ENCODE measurements around the gene ADORA1. TPM values are rescaled to one million over a fixed set of nuclear protein-coding genes. Genes with fewer than 3 reads are reported as not detected.

ADORA1 gene
- total and polyA plus RNA-seq, 2 of the 4 experiments (the other 2 are of a cell fraction): 0.36 to 0.56 TPM

GRCh38 chr1:203171341-203172183 is 44.0 kb downstream of the ADORA1 start (continued):
- TF ChIP-seq USF2 (IDR thresholded peaks at IDR 0.05; ENCODE audit: low read depth, low read length): no peak

- DNase-seq (peak; percentile 32), ATAC-seq (ENCODE audit: low read depth) (peak; percentile 75; the same call in 1 of the 2 replicates)
- H3K4me1 ChIP-seq (ENCODE audit: control insufficient read depth, insufficient read depth, low read length): peaks cover 14% of the 10 kb centered on the region
- no peak overlapping the region for H3K23ac ChIP-seq (ENCODE audit: low read depth, low read length)
- H3K14ac ChIP-seq (replicated peaks; ENCODE audit: low read depth, low read length): no peak overlapping the region
- no TSS peak for BruUV-seq (replicated peaks)
- in situ Hi-C loops (cut with MboI; ENCODE audit: low sequenced_read_pairs): no loop called here
- H3K9ac ChIP-seq (ENCODE audit: low read depth, low read length): no peak overlapping the region
- dilution Hi-C loops (cut with HindIII; ENCODE audit: low sequenced_read_pairs, unreplicated experiment): no loop called here
- no peak overlapping the region for H4K91ac ChIP-seq (ENCODE audit: insufficient read depth, low read depth, low read length)
- H2BK5ac ChIP-seq (ENCODE audit: low read depth, low read length, poor library complexity, severe bottlenecking): no peak overlapping the region
- POLR2A ChIA-PET (ENCODE audit: unreplicated experiment): no interaction called here
- no peak overlapping the region for H3K27ac ChIP-seq (ENCODE audit: insufficient read depth, low read length)
- H3K36me3 ChIP-seq (ENCODE audit: control insufficient read depth, insufficient read depth, low read length): no peaks in the 10 kb centered on the region
- WGBS, 2 experiments (ENCODE audit: extremely low coverage in 2 of 2, insufficient read length in 1 of 2): 56% methylated on average over 6 of the region's 8 CpGs; no CpG with 5 or more reads in 1 of the 2 experiments
- H4K20me1 ChIP-seq (ENCODE audit: insufficient read depth, low read length): no peaks in the 10 kb centered on the region
- no peaks in the 10 kb centered on the region for H3K9me3 ChIP-seq (ENCODE audit: control insufficient read depth, insufficient read depth, low read length)
- H2BK15ac ChIP-seq (ENCODE audit: low read depth, low read length): no peak overlapping the region
- no peak overlapping the region for H3K56ac ChIP-seq (ENCODE audit: extremely low read depth, insufficient read depth, low read length)
- H2AK5ac ChIP-seq (ENCODE audit: low read depth, low read length): no peak overlapping the region
- H4K5ac ChIP-seq (ENCODE audit: low read depth, low read length): no peak overlapping the region
- CTCF ChIA-PET: interaction anchor here (0.6 to 2.9 kb wide), 8 partner anchors 12 to 133 kb away, joined by 3 to 20 read pairs (median 4); no protein-coding TSS in a partner anchor
- H2BK20ac ChIP-seq (ENCODE audit: low read depth, low read length): no peak overlapping the region
- no peak overlapping the region for H2BK120ac ChIP-seq (ENCODE audit: low read depth, low read length)
- no peak overlapping the region for H3K4ac ChIP-seq (ENCODE audit: low read depth, low read length)
- intact Hi-C loops (cut with micrococcal nuclease): no loop called here
- H4K8ac ChIP-seq (ENCODE audit: low read depth in 2 of 2, low read length in 2 of 2): no peak overlapping the region
- no peak overlapping the region for H3K18ac ChIP-seq (ENCODE audit: low read depth, low read length)
- no peak overlapping the region for H3K4me3 ChIP-seq (ENCODE audit: insufficient read depth, low read depth, low read length)
- no peaks in the 10 kb centered on the region for H3K79me1 ChIP-seq (ENCODE audit: low read depth in 1 of 2, low read length in 2 of 2)
- no peak overlapping the region for H2AK9ac ChIP-seq (replicated peaks; ENCODE audit: low read depth, low read length, poor library complexity)
- H2AFZ ChIP-seq (replicated peaks; ENCODE audit: low read length, poor library complexity): peak overlapping the region; percentile 23
- H3K27me3 ChIP-seq (ENCODE audit: control insufficient read depth, insufficient read depth, low read length): peaks cover 2% of the 10 kb centered on the region; the same call in 1 of the 2 replicates
- no peak overlapping the region for H3K4me2 ChIP-seq (ENCODE audit: low read depth, low read length)
- TF ChIP-seq BHLHE40 (IDR thresholded peaks at IDR 0.05; ENCODE audit: low read depth, low read length) (no peak), CHD1 (IDR thresholded peaks at IDR 0.05; ENCODE audit: low read depth, low read length) (no peak), CTCF (conservative IDR thresholded peaks at IDR 0.05; ENCODE audit: low read depth, low read length) (peak; percentile 81), USF2 (IDR thresholded peaks at IDR 0.05; ENCODE audit: low read depth, low read length) (no peak), SMC3 (IDR thresholded peaks at IDR 0.05; ENCODE audit: low read depth, low read length) (peak; percentile 86), RAD21 (IDR thresholded peaks at IDR 0.05; ENCODE audit: low read length) (peak; percentile 72)
- peaks cover 10% of the 10 kb centered on the region; the same call in 1 of the 2 replicates for H3K9me1 ChIP-seq (ENCODE audit: insufficient read depth, low read length)
Measured at GRCh38 chr1:203172184-203173010, 44.9 kb downstream of the ADORA1 start.

Measured in IMR-90 (cell line).